HG02870 (cell line): Measurements from ENCODE around the gene TMEM39A.

Source experiments
- ATAC-seq: cut with Tn5 transposase; IDR thresholded peaks from one replicate; pipeline ENCODE4 v1.9.1; 2021; ENCODE audit warnings: mild to moderate bottlenecking, moderate library complexity; ENCODE audit not compliant: unreplicated experiment

Gene TMEM39A

GRCh38 chr3:119401503-119402440, 61.6 kb downstream of the TMEM39A start:
- ATAC-seq, result peak; percentile 63

- peak; percentile 51 for ATAC-seq
Measured at GRCh38 chr3:119401069-119401468, 62.3 kb downstream of the TMEM39A start.

DNA sequence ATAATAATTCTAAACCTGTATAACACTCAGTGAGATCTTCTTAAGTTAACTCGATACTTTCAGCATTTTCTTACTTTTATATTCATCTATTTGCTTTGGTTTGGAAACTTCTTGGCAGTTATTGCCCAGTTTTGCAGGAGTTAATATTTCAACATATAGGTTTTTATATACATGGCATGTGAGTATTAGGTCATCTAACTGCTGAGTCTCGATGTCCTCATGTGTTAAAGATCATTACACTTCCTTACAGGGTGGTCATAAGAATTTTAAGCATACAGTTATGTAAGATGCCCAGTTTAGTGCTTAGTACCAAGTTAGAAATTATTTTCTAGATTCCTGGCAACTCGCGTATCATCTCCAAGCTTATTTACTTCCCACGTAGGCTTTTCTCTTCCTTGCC, 62.9 kb downstream of the TMEM39A start:
- no peak for ATAC-seq

GRCh38 chr3:119396870-119397269, 66.5 kb downstream of the TMEM39A start:
- no peak for ATAC-seq

GRCh38 chr3:119395923-119396358, 67.5 kb downstream of the TMEM39A start:
- ATAC-seq, result peak; percentile 81

- no peak for ATAC-seq
Measured at GRCh38 chr3:119388577-119388976, 74.8 kb downstream of the TMEM39A start.

DNA sequence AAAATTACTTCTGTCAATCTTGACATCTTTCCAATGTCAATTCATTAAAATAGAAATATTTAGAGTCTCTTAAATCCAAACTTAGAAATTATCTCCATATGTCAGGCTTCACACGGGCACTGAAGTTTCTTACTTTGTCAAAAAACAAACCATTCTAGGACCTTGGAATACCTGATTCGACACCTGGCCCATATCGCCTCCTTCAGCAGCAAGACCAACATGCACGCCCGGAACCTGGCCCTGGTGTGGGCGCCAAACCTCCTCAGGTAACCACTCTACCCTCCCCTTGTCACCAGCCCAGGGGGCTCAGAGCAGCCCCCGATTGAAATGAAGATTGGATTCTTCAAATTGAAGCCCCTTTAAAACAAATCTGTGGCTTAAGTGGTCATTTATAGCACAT, 81.3 kb downstream of the TMEM39A start:
- no peak for ATAC-seq

DNA sequence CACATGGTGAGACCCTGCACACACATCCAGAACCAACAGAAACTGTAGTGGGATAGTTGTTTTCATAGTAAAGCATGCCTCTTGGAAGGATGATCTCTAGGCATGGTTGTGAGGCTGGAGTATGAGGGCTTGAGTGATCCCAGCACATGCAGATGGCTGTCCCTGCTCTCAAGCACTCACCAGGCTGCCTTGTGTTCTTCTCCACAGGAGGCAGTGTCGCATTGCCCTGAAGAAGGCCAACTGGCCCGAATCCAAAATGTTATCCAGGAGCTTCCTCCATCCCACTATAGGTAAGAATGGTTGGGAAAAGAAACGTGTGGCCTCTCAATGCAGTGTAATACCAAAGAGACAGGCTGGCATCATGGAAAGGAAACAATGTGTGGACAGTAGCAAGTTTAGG, 82.7 kb downstream of the TMEM39A start:
- ATAC-seq, result no peak
